ENCODE measurements around the gene NCAPD2. TPM values are rescaled to one million over a fixed set of nuclear protein-coding genes. Genes with fewer than 3 reads are reported as not detected.
A peak's percentile ranks its signal among the peaks of the same experiment; 100 is the strongest.

Gene NCAPD2
- total RNA-seq, 1 donor from 2014 or later, result 96.5 TPM

DNA sequence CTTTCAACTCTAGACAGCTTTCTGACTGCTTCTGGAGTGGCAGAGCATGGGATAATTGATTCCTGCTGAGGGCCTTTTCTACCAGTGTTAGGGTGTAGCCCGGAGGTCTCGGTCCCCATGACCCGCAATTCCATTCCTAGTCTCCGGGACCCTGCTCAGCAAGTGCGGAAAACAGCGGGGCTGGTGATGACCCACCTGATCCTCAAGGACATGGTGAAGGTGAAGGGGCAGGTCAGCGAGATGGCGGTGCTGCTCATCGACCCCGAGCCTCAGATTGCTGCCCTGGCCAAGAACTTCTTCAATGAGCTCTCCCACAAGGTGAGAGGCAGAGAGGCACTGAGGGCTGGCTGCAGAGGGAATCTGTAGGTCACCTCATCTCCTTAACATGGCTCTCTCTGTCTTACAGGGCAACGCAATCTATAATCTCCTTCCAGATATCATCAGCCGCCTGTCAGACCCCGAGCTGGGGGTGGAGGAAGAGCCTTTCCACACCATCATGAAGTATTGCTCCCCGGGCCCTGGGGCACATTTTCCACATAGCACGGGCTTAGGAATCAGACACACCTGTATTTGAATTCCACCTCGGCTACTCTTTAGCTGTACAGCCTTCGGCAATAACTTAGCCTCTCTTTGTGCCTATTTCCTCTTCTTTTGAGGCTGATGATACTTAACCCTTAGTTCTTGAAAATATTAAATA is 34.8 kb downstream of the NCAPD2 start:
- no peaks in the 10 kb centered on the region for H3K9me3 Mint-ChIP-seq
- DNase-seq (ENCODE audit: extremely low spot score, unreplicated experiment), result no peak
- H3K27me3 Mint-ChIP-seq, result no peaks in the 10 kb centered on the region
- TF ChIP-seq CTCF (conservative IDR thresholded peaks at IDR 0.05), result no peak
- H3K4me3 Mint-ChIP-seq, result peak overlapping the region; percentile 61
- H3K4me1 Mint-ChIP-seq (ENCODE audit: unreplicated experiment), result peaks cover 23% of the 10 kb centered on the region
- H3K36me3 Mint-ChIP-seq, result peaks cover 66% of the 10 kb centered on the region
- peak overlapping the region; percentile 100 for H3K27ac Mint-ChIP-seq

GRCh38 chr12:6529291-6529737 is 35.4 kb downstream of the NCAPD2 start:
- no peak for DNase-seq (ENCODE audit: extremely low spot score, unreplicated experiment)
- Mint-ChIP-seq H3K4me3 (peak overlapping the region; percentile 61), H3K36me3 (peaks cover 60% of the 10 kb centered on the region), H3K9me3 (no peaks in the 10 kb centered on the region), H3K27ac (peak overlapping the region; percentile 100), H3K27me3 (no peaks in the 10 kb centered on the region), H3K4me1 (ENCODE audit: unreplicated experiment) (peaks cover 23% of the 10 kb centered on the region)
- TF ChIP-seq CTCF (conservative IDR thresholded peaks at IDR 0.05), result no peak

DNA sequence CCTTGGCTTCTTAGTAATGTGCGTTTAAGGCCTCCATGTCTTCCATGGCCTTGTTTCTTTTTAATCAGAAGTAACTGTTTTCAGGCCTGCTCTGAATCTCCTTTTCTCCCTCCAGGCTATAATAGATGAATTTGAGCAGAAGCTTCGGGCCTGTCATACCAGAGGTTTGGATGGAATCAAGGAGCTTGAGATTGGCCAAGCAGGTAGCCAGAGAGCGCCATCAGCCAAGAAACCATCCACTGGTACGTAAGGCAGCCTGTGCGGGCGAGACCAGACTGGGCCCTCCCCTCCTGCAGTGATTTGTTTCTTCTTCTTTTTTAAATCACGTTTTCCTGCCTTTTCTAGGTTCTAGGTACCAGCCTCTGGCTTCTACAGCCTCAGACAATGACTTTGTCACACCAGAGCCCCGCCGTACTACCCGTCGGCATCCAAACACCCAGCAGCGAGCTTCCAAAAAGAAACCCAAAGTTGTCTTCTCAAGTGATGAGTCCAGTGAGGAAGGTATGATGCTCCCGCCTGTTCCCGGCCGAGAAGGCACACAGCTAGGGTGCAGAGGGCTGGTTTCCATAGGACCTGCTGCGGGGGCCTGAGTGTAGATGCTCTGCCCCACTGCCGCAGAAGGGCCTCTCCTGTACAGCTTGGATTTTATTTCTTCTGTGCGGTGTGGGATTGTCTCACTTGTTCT is 36.8 kb downstream of the NCAPD2 start:
- H3K9me3 Mint-ChIP-seq, result no peaks in the 10 kb centered on the region
- peaks cover 23% of the 10 kb centered on the region for H3K4me1 Mint-ChIP-seq (ENCODE audit: unreplicated experiment)
- no peak overlapping the region for H3K4me3 Mint-ChIP-seq
- TF ChIP-seq CTCF (conservative IDR thresholded peaks at IDR 0.05), result no peak
- DNase-seq (ENCODE audit: extremely low spot score, unreplicated experiment), result no peak
- H3K27me3 Mint-ChIP-seq, result peaks cover 2% of the 10 kb centered on the region
- peak overlapping the region; percentile 100 for H3K27ac Mint-ChIP-seq
- peaks cover 58% of the 10 kb centered on the region for H3K36me3 Mint-ChIP-seq

GRCh38 chr12:6532051-6532926 is 38.4 kb downstream of the NCAPD2 start:
- peaks cover 28% of the 10 kb centered on the region for H3K4me1 Mint-ChIP-seq (ENCODE audit: unreplicated experiment)
- DNase-seq (ENCODE audit: extremely low spot score, unreplicated experiment), result no peak

More at GRCh38 chr12:6532051-6532926, 38.4 kb downstream of the NCAPD2 start:
- TF ChIP-seq CTCF (conservative IDR thresholded peaks at IDR 0.05), result no peak
- Mint-ChIP-seq H3K4me3 (peak overlapping the region; percentile 97), H3K9me3 (no peaks in the 10 kb centered on the region), H3K27me3 (peaks cover 2% of the 10 kb centered on the region), H3K27ac (peak overlapping the region; percentile 100), H3K36me3 (peaks cover 53% of the 10 kb centered on the region)

Data from type B pancreatic cell (in vitro differentiated cells).